GM06990 (cell line): Measurements from ENCODE around the gene IREB2.

Source experiments
- DNase-seq: peaks from one replicate; pipeline ENCODE4 v3.0.0-alpha.2; 2011; ENCODE audit not compliant: insufficient read length; ENCODE audit errors: extremely low read depth
- H3K27me3 ChIP-seq: replicated peaks from 2 replicates; pipeline ENCODE4 v1.6.0; 2011; ENCODE audit warnings: low read length; ENCODE audit not compliant: control insufficient read depth, insufficient read depth
- H3K36me3 ChIP-seq: 2 replicates; pipeline ENCODE4 v1.5.1; 2011; ENCODE audit warnings: low read length; ENCODE audit not compliant: control insufficient read depth, insufficient read depth
- H3K4me3 ChIP-seq: replicated peaks from 2 replicates; pipeline ENCODE4 v1.5.1; 2011; ENCODE audit warnings: low read depth, mild to moderate bottlenecking, control low read depth, low read length
- TF ChIP-seq, protein P1 (sequence below): IDR thresholded peaks from 2 replicates; pipeline ENCODE4 v1.5.1; 2011; ENCODE audit warnings: low read length, control low read depth, mild to moderate bottlenecking, inconsistent platforms; ENCODE audit not compliant: insufficient read depth, poor library complexity, severe bottlenecking

The IREB2 gene

DNA sequence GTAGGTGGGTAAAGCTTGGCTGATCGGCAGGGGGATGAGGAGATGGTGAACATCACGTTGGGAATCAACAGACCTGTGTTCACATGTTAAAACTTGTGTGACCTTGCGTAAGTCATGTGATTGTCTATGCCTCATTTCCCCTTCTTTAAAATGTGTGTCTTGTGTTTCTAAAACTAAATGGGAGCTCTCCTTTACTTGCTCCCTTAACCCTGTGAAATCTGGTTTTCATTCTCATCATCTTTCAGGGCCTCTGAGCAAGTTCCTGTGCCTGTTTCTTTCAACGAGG lies 29.7 kb upstream of the IREB2 start:
- H3K27me3 ChIP-seq, result peaks cover 2% of the 10 kb centered on the region; the same call in 1 of the 2 replicates
- DNase-seq, result no peak
- no peaks in the 10 kb centered on the region for H3K36me3 ChIP-seq
- H3K4me3 ChIP-seq, result no peak overlapping the region
- TF ChIP-seq, protein P1, sequence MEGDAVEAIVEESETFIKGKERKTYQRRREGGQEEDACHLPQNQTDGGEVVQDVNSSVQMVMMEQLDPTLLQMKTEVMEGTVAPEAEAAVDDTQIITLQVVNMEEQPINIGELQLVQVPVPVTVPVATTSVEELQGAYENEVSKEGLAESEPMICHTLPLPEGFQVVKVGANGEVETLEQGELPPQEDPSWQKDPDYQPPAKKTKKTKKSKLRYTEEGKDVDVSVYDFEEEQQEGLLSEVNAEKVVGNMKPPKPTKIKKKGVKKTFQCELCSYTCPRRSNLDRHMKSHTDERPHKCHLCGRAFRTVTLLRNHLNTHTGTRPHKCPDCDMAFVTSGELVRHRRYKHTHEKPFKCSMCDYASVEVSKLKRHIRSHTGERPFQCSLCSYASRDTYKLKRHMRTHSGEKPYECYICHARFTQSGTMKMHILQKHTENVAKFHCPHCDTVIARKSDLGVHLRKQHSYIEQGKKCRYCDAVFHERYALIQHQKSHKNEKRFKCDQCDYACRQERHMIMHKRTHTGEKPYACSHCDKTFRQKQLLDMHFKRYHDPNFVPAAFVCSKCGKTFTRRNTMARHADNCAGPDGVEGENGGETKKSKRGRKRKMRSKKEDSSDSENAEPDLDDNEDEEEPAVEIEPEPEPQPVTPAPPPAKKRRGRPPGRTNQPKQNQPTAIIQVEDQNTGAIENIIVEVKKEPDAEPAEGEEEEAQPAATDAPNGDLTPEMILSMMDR, result no peak

DNA sequence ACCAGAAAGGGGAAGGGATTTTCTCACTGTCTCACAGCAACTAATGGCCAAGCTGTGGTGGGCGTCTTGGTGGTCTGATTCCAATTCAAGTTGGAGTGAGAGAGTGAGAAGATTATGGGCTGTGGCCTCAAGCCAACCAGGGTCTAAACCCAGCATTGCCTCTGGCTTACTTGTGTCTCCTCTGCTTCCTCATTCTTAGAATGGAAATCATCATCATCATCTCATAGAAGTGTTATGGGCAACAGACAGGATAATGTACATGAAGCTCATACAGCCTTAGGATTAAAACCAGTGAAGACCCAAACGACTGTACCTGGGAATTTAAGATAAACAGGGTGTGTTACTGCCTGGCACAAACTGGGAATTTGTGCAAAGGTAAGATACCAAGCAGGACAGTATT lies 29.1 kb upstream of the IREB2 start:
- DNase-seq, result no peak
- H3K27me3 ChIP-seq, result no peaks in the 10 kb centered on the region
- TF ChIP-seq, protein P1, result no peak
- H3K36me3 ChIP-seq, result no peaks in the 10 kb centered on the region
- no peak overlapping the region for H3K4me3 ChIP-seq

GRCh38 chr15:78411061-78411460 lies 27.0 kb upstream of the IREB2 start:
- H3K4me3 ChIP-seq, result no peak overlapping the region
- DNase-seq, result no peak
- no peaks in the 10 kb centered on the region for H3K36me3 ChIP-seq
- H3K27me3 ChIP-seq, result no peaks in the 10 kb centered on the region; the same call in 1 of the 2 replicates
- TF ChIP-seq, protein P1, result no peak

DNA sequence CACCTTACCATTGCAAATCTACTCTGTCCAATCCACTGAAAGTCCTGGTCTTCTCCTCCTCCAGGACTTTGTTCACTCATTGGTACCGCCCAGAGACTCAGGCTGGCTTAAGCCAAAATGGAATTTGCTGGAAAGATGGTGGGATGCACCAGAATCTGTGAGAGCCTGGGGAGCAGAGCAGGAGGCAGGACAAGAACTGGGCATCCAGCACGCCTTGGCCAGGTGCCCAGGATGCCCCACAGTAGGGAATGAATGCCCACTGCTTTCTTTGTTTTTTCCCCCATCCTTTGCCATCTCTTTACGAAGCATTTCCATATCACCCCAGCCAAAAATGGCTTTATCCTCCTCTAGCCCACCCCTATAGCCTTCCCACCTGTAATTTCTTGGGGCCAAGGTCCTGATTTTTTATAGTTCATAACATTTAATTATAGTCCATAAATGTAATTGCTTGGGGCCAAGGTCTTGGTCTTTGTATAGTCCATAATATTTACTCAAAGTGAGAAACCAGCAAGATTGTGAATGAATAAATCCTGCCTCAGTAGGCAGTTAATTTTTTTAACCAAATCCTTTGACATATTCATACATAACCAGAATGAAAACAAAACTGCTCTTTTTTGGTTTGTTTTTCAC lies 23.3 kb upstream of the IREB2 start:
- Histone ChIP-seq H3K36me3 (no peaks in the 10 kb centered on the region), H3K4me3 (no peak overlapping the region), H3K27me3 (no peaks in the 10 kb centered on the region; the same call in 1 of the 2 replicates)
- no peak for DNase-seq
- TF ChIP-seq, protein P1, result no peak

DNA sequence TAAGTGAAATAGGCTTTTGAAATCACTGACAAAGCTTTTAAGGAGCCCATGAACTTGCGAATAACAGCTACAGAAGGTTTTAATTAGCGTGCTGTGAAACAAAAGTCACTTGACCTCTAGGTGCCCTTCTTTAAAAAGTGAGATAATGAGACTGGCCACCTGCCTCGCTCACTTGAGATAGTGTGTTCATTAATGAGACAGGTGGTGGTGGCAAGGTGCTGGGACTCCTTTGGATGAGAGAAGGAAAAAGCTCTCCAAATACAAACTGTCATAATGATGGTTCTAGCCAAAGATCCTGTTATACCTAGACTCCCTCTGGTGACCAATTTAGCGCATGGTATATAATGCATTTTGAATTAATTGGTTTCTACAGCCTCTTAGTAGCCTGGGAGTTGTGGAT lies 22.7 kb upstream of the IREB2 start:
- DNase-seq, result no peak
- Histone ChIP-seq H3K36me3 (no peaks in the 10 kb centered on the region), H3K4me3 (no peak overlapping the region), H3K27me3 (no peaks in the 10 kb centered on the region; the same call in 1 of the 2 replicates)
- TF ChIP-seq, protein P1, result no peak
